Stimulated activated CD8-positive, alpha-beta memory T cell treated with anti-CD3 and anti-CD28 coated beads, Interleukin-15, amount 100 ng/mL, for 24 hours (primary cell): ENCODE results near the gene EEIG2.
A peak's percentile ranks its signal among the peaks of the same experiment; 100 is the strongest.
"Not testable (repeated sequence)": the region's sequence is repeated elsewhere in the genome, so short reads cannot be mapped to it uniquely, and the experiment has no call there.

Source experiments
- DNase-seq: peaks from one replicate; pipeline ENCODE4 v3.0.0-alpha.2; 2020; ENCODE audit warnings: low read depth

Gene EEIG2

GRCh38 chr1:108559215-108560186 is at the start of gene EEIG2:
EEIG2 (plus strand) TSS chr1:108560100; CDS start chr1:108560429, 329 bp downstream.
- DNase-seq, result peak; percentile 80

- DNase-seq, result no peak
Observed at GRCh38 chr1:108511764-108512163, 48.1 kb upstream of the EEIG2 start.

GRCh38 chr1:108512239-108513043 is 47.5 kb upstream of the EEIG2 start:
- no peak for DNase-seq

GRCh38 chr1:108513044-108513415 is 46.9 kb upstream of the EEIG2 start:
- no peak for DNase-seq

- DNase-seq, result not testable (repeated sequence)
Observed at GRCh38 chr1:108513914-108514313, 46.0 kb upstream of the EEIG2 start.

GRCh38 chr1:108517301-108517897 is 42.5 kb upstream of the EEIG2 start:
- DNase-seq, result not testable (repeated sequence)

- DNase-seq, result no peak
Observed at GRCh38 chr1:108521990-108522393, 37.9 kb upstream of the EEIG2 start.

- DNase-seq, result no peak
Observed at GRCh38 chr1:108523829-108524228, 36.1 kb upstream of the EEIG2 start.

GRCh38 chr1:108524676-108525075 is 35.2 kb upstream of the EEIG2 start:
- DNase-seq, result no peak

- DNase-seq, result no peak
Observed at GRCh38 chr1:108527135-108527534, 32.8 kb upstream of the EEIG2 start.

- DNase-seq, result no peak
Observed at GRCh38 chr1:108527837-108528236, 32.1 kb upstream of the EEIG2 start.

- DNase-seq, result no peak
Observed at GRCh38 chr1:108531444-108531843, 28.5 kb upstream of the EEIG2 start.

GRCh38 chr1:108532730-108533129 is 27.2 kb upstream of the EEIG2 start:
- DNase-seq, result no peak

GRCh38 chr1:108533351-108534083 is 26.4 kb upstream of the EEIG2 start:
- no peak for DNase-seq

- DNase-seq, result no peak
Observed at GRCh38 chr1:108534759-108535158, 25.1 kb upstream of the EEIG2 start.

GRCh38 chr1:108535315-108535897 is 24.5 kb upstream of the EEIG2 start:
- DNase-seq, result not testable (repeated sequence)

GRCh38 chr1:108536021-108536420 is 23.9 kb upstream of the EEIG2 start:
- not testable (repeated sequence) for DNase-seq

- DNase-seq, result not testable (repeated sequence)
Observed at GRCh38 chr1:108536791-108537190, 23.1 kb upstream of the EEIG2 start.

- no peak for DNase-seq
Observed at GRCh38 chr1:108537976-108538375, 21.9 kb upstream of the EEIG2 start.

GRCh38 chr1:108540977-108541376 is 18.9 kb upstream of the EEIG2 start:
- no peak for DNase-seq

GRCh38 chr1:108541861-108542260 is 18.0 kb upstream of the EEIG2 start:
- no peak for DNase-seq
